Keratinocyte (primary cell): ENCODE data around the gene EGF. TPM values are rescaled to one million over a fixed set of nuclear protein-coding genes. Genes with fewer than 3 reads are reported as not detected.
A peak's percentile ranks its signal among the peaks of the same experiment; 100 is the strongest.

Experiments used
- DNase-seq: peaks from one replicate; pipeline ENCODE4 v3.0.0-alpha.2; 2011; ENCODE audit warnings: low read depth, missing footprints, low spot score
- FAIRE-seq: peaks from 2 replicates; lab custom pipeline; 2011; peaks lifted over from hg19 to GRCh38; lab: Jason Lieb, UNC
- H2AFZ ChIP-seq: 2 replicates; pipeline ENCODE4 v1.6.0; 2012; ENCODE audit warnings: low read length, control low read depth, inconsistent platforms; ENCODE audit not compliant: control insufficient read depth
- H3K27ac ChIP-seq: 2 replicates; pipeline ENCODE4 v1.5.1; 2011; ENCODE audit warnings: low read length; ENCODE audit not compliant: control insufficient read depth, insufficient read depth
- H3K27me3 ChIP-seq: 3 replicates; pipeline ENCODE4 v1.6.0; 2011; ENCODE audit warnings: low read length; ENCODE audit not compliant: control insufficient read depth, insufficient read depth; ENCODE audit errors: extremely low read depth
- H3K36me3 ChIP-seq, 2 experiments: 2 replicates in 1 of 2; 3 replicates in 1 of 2; pipeline ENCODE4 v1.5.1; 2011; ENCODE audit warnings: low read length in 2 of 2, mild to moderate bottlenecking in 1 of 2; ENCODE audit not compliant: control insufficient read depth in 2 of 2, insufficient read depth in 2 of 2; ENCODE audit errors: extremely low read depth in 1 of 2
- H3K4me1 ChIP-seq: 3 replicates; pipeline ENCODE4 v1.5.1; 2011; ENCODE audit warnings: low read length; ENCODE audit not compliant: control insufficient read depth, insufficient read depth; ENCODE audit errors: extremely low read depth
- H3K4me2 ChIP-seq: 3 replicates; pipeline ENCODE4 v1.6.0; 2011; ENCODE audit warnings: low read depth, low read length; ENCODE audit not compliant: control insufficient read depth, insufficient read depth; ENCODE audit errors: extremely low read depth
- H3K4me3 ChIP-seq, 3 experiments: fragments of 200-600 bp in 1 of 3; sonication (generic) in 1 of 3; 2 replicates in 2 of 3; 3 replicates in 1 of 3; pipeline ENCODE4 v1.5.1; 2011 to 2016; ENCODE audit warnings: low read length in 3 of 3, mild to moderate bottlenecking in 3 of 3, control low read depth in 2 of 3, inconsistent platforms in 1 of 3, low read depth in 1 of 3, mixed read lengths in 1 of 3, mixed run types in 1 of 3, moderate library complexity in 1 of 3; ENCODE audit not compliant: control insufficient read depth in 2 of 3, insufficient read depth in 2 of 3; ENCODE audit errors: extremely low read depth in 1 of 3
- H3K79me2 ChIP-seq: 2 replicates; pipeline ENCODE4 v1.6.0; 2012; ENCODE audit warnings: low read length; ENCODE audit not compliant: control insufficient read depth, insufficient read depth
- H3K9ac ChIP-seq: 3 replicates; pipeline ENCODE4 v1.6.0; 2011; ENCODE audit warnings: low read length; ENCODE audit not compliant: control insufficient read depth, insufficient read depth; ENCODE audit errors: extremely low read depth
- H3K9me1 ChIP-seq: 3 replicates; pipeline ENCODE4 v1.6.0; 2011; ENCODE audit warnings: low read length; ENCODE audit not compliant: control insufficient read depth, insufficient read depth; ENCODE audit errors: extremely low read depth
- H3K9me3 ChIP-seq: 2 replicates; pipeline ENCODE4 v1.5.1; 2012; ENCODE audit warnings: low read depth, low read length; ENCODE audit not compliant: control insufficient read depth
- H4K20me1 ChIP-seq: 3 replicates; pipeline ENCODE4 v1.6.0; 2011; ENCODE audit warnings: low read length; ENCODE audit not compliant: control insufficient read depth, insufficient read depth; ENCODE audit errors: extremely low read depth
- EZH2 ChIP-seq: IDR thresholded peaks from one replicate; pipeline ENCODE4 v1.6.1; 2012; ENCODE audit warnings: inconsistent platforms, mild to moderate bottlenecking, low read length, moderate library complexity
- dilution Hi-C: fragments of 300-500 bp; cut with MboI; formaldehyde crosslinking; loops from one replicate; pipeline ENCODE4 v1.7.0; 2020; ENCODE audit warnings: low sequenced_read_pairs; ENCODE audit not compliant: extremely low pct_ligation_motif_present
- polyA plus RNA-seq, 5 experiments: library from polyadenylated mRNA; depleted of rRNA in 3 of 5; stranded (reverse) in 3 of 5; stranded (forward) in 1 of 5; unstranded in 1 of 5; fragments of >200 nt; gene quantifications; 1 replicate in 1 of 5; 2 replicates in 3 of 5; 3 replicates in 1 of 5; pipeline versions ENCODE4 v1.2.1 to v1.2.3, GENCODE V29; 2011 to 2012; ENCODE audit warnings: missing spikeins in 2 of 5, low read depth in 1 of 5, low replicate concordance in 1 of 5
- TF ChIP-seq, protein P1 (sequence below), 3 experiments: IDR thresholded peaks in 1 of 3; conservative IDR thresholded peaks in 1 of 3; optimal IDR thresholded peaks in 1 of 3; 2 replicates in 2 of 3; 3 replicates in 1 of 3; pipeline versions ENCODE3 to v1.5.1; 2011; ENCODE audit warnings: low read length in 3 of 3, mild to moderate bottlenecking in 3 of 3, moderate library complexity in 2 of 3, control low read depth in 1 of 3, inconsistent platforms in 1 of 3; ENCODE audit not compliant: insufficient read depth in 2 of 3; ENCODE audit errors: extremely low read depth in 1 of 3

The EGF gene
- polyA plus RNA-seq, 1 donor (not counting 4 experiments of a cell fraction or from before 2014, with no cell fraction given): 1.3 TPM

DNA sequence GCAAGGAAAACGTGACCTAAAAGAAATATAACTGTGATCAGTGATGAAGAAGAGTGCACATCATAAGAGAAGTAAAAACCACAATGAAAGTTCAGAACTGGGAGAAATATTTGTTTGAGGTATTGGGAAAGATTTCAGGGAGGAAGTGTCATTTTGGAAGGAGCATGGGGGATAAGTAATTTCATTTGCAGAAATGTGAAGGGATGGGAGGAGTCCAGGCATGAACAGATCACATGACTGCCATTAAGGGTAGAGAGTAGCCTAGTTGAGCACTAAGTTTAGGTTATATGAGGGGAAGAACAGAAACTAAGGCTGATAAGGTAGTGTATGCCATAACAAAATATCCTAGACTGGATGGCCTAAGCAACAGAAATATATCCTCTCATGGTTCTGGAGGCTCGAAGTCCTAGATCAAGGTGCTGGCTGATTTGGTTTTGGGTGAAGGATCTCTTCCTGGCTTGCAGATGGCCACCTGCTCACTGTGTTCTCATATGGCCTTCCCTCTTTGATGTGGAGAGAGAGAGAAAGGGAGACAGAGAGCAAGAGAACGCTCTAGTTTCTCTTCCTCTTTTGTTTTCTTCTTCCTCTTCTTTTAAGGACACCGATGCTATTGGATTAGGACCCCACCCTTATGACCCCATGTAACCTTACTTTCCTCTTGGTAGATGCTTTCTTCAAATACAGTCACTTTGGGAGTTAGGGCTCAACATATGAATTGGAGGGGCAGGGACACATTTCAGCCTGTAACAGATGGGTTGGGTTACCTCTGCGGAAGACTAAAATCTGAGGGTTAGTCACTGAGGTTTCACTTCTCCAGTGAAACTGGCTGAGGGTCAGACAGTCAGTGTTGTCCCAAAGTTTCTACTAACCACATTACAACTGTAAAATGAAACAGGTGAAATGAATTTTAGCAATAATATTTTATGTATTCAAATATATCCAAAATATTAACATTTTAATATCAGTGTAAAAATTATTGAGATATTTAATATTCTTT, 77.9 kb downstream of the EGF start:
- no peak for TF ChIP-seq EZH2
- TF ChIP-seq, protein P1, sequence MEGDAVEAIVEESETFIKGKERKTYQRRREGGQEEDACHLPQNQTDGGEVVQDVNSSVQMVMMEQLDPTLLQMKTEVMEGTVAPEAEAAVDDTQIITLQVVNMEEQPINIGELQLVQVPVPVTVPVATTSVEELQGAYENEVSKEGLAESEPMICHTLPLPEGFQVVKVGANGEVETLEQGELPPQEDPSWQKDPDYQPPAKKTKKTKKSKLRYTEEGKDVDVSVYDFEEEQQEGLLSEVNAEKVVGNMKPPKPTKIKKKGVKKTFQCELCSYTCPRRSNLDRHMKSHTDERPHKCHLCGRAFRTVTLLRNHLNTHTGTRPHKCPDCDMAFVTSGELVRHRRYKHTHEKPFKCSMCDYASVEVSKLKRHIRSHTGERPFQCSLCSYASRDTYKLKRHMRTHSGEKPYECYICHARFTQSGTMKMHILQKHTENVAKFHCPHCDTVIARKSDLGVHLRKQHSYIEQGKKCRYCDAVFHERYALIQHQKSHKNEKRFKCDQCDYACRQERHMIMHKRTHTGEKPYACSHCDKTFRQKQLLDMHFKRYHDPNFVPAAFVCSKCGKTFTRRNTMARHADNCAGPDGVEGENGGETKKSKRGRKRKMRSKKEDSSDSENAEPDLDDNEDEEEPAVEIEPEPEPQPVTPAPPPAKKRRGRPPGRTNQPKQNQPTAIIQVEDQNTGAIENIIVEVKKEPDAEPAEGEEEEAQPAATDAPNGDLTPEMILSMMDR (optimal IDR thresholded peaks at IDR 0.05 in 1 of 3, IDR thresholded peaks at IDR 0.05 in 1 of 3, conservative IDR thresholded peaks at IDR 0.05 in 1 of 3; ENCODE audit: extremely low read depth in 1 of 3, insufficient read depth in 2 of 3, low read length in 3 of 3): no peak
- Histone ChIP-seq H3K36me3 (no peaks in the 10 kb centered on the region), H4K20me1 (no peaks in the 10 kb centered on the region), H3K9ac (peak overlapping the region; percentile 82), H3K79me2 (no peaks in the 10 kb centered on the region), H3K9me1 (no peaks in the 10 kb centered on the region), H3K27me3 (no peaks in the 10 kb centered on the region), H2AFZ (peak overlapping the region; percentile 85), H3K4me1 (peaks cover 22% of the 10 kb centered on the region), H3K4me2 (no peak overlapping the region), H3K27ac (peak overlapping the region; percentile 96), H3K9me3 (no peaks in the 10 kb centered on the region), H3K4me3 (no peak overlapping the region)
- DNase-seq: no peak
- FAIRE-seq: peak; percentile 5
- dilution Hi-C loops: loop anchor here (25.0 kb wide), 1 partner anchor 553 kb away; the partner anchor contains the start of gene SEC24B

DNA sequence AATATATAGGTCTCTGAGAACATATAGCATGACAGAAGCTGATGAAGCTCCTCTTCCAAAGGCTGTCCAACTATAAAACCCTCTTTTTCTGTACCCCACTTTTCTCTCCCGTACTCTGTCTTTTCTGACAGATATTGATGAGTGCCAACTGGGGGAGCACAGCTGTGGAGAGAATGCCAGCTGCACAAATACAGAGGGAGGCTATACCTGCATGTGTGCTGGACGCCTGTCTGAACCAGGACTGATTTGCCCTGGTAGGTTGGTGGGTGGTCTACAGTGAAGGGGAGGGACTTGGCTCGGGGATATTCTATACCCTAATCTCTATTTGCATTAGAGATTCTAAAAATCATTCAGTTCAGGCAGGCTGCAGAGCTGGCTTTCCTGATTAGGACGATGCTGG, 80.4 kb downstream of the EGF start:
- H3K9me3 ChIP-seq: no peaks in the 10 kb centered on the region
- no peak overlapping the region for H3K4me2 ChIP-seq
- no peak for DNase-seq
- peaks cover 27% of the 10 kb centered on the region for H3K4me1 ChIP-seq
- no peaks in the 10 kb centered on the region for H3K9me1 ChIP-seq
- H2AFZ ChIP-seq: no peak overlapping the region
- no peaks in the 10 kb centered on the region for H3K79me2 ChIP-seq
- H4K20me1 ChIP-seq: no peaks in the 10 kb centered on the region
- dilution Hi-C loops: loop anchor here (25.0 kb wide), 1 partner anchor 556 kb away; the partner anchor contains the start of gene SEC24B
- TF ChIP-seq, protein P1 (optimal IDR thresholded peaks at IDR 0.05 in 1 of 3, IDR thresholded peaks at IDR 0.05 in 1 of 3, conservative IDR thresholded peaks at IDR 0.05 in 1 of 3; ENCODE audit: extremely low read depth in 1 of 3, insufficient read depth in 2 of 3, low read length in 3 of 3): no peak
- TF ChIP-seq EZH2: no peak
- H3K27ac ChIP-seq: no peak overlapping the region
- no peak overlapping the region for H3K4me3 ChIP-seq
- no peaks in the 10 kb centered on the region for H3K36me3 ChIP-seq
- no peak for FAIRE-seq
- no peak overlapping the region for H3K9ac ChIP-seq
- no peaks in the 10 kb centered on the region for H3K27me3 ChIP-seq
